Omental fat pad (tissue), 4 donors: Measurements from ENCODE around the gene C1orf159. TPM values are rescaled to one million over a fixed set of nuclear protein-coding genes. Genes with fewer than 3 reads are reported as not detected.
"Not testable (repeated sequence)": the region's sequence is repeated elsewhere in the genome, so short reads cannot be mapped to it uniquely, and the experiment has no call there.

ENCODE experiments used
- ATAC-seq: fragments of 150-250 bp; one replicate; pipeline ENCODE4 v1.9.1; 2016; ENCODE audit warnings: mild to moderate bottlenecking, moderate library complexity; ENCODE audit not compliant: low FRiP score
- DNase-seq: peaks from one replicate; pipeline ENCODE4 v3.0.0-alpha.2; 2019; ENCODE audit warnings: low spot score
- CTCF ChIP-seq, 3 donors: fragments of 450-650 bp; IDR thresholded peaks; one replicate each; pipeline ENCODE4 v1.5.1; 2016 to 2017; ENCODE audit warnings: antibody characterized with exemption in 3 of 3, mild to moderate bottlenecking in 3 of 3, moderate library complexity in 2 of 3
- total RNA-seq, 4 donors: library from RNA; depleted of rRNA; stranded (reverse); fragments of >200 nt; gene quantifications; one replicate each; pipeline ENCODE4 v1.1.0, GENCODE V29; 2016

Gene C1orf159
- total RNA-seq, 4 donors from 2014 or later, result 5.6 to 12.0 (median 9.5) TPM

DNA sequence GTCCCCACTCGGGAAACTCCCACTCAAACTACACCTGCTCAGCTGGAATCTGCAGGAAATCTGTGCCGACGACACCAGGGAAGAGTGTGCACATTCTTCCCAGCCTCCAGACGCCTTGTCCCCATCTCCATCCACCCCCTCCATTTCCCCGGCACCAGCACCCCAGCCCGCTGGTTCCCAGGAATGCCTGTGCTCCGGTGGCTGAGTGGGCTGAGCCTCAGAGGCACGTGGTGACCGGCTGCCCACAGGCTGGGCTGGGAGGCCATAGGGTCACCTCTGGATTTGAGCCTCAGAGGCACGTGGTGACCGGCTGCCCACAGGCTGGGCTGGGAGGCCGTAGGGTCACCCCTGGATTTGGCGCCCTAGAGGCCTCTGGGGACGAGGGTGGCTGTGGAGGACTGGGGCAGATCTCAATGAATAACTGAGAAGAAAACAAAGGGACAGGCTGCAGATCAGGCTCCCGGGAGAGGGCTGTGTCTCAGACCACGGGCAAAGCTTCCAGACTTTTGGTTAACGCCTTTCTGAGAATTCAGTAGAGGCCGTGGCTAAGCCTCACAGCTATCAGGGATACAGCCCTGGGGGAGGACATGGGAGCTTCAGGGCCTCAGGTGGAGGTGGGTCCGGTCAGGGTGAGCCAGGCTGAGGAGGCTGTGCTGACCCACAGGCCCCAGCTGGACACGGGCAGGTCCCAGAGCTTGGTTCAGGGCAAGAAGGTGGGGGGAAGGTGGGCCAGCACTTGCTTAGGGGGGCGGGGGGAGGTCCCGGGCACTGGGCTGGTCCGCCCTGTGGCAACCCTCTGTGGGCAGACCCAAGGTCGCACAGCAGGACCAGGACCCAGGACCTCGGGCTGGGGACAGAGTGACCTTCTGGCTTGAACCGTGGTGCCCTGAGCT is 40.5 kb upstream of the C1orf159 start:
- TF ChIP-seq CTCF (IDR thresholded peaks at IDR 0.05), result no peak
- ATAC-seq, result no peak
- DNase-seq, result no peak

- DNase-seq, result no peak
- ATAC-seq, result no peak
- TF ChIP-seq CTCF (IDR thresholded peaks at IDR 0.05), result no peak
Measured at GRCh38 chr1:1155258-1155657, 39.4 kb upstream of the C1orf159 start.

DNA sequence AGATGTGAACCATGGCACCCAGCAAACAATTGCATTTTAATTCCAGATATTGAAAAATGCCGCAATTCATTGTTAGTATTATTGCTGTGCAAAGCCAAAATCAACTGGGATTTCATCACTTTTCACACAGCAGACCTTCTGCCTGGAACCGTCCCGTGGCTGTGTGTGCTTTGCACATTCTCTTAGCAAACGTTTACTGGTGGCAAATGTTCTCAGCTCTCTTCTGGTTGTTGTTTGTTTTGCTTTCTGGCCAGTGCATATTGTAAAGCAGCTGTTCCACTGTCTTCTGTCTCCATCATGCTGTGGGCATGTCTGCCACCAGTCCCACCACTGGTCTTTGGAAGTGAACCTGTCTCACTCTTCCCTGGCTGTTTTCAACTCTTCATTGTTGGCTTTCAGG is 38.0 kb upstream of the C1orf159 start:
- ATAC-seq, result no peak
- no peak for TF ChIP-seq CTCF (IDR thresholded peaks at IDR 0.05)
- no peak for DNase-seq

GRCh38 chr1:1153215-1153614 is 37.3 kb upstream of the C1orf159 start:
- not testable (repeated sequence) for ATAC-seq

DNA sequence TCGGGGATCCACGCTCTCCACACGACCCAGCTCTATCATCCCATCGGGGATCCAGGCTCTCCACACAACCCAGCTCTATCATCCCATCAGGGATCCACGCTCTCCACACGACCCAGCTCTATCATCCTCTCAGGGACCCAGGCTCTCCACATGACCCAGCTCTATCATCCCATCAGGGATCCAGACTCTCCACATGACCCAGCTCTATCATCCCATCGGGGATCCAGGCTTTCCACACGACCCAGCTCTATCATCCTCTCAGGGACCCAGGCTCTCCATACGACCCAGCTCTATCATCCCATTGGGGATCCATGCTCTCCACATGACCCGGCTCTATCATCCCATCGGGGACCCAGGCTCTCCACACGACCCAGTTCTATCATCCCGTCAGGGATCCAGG is 36.5 kb upstream of the C1orf159 start:
- ATAC-seq, DNase-seq: not testable (repeated sequence)

More at GRCh38 chr1:1153215-1153614, 37.3 kb upstream of the C1orf159 start:
- DNase-seq, result not testable (repeated sequence)

- no peak for TF ChIP-seq CTCF (IDR thresholded peaks at IDR 0.05)
- ATAC-seq (no peak), DNase-seq (no peak)
Measured at GRCh38 chr1:1151306-1151705, 35.4 kb upstream of the C1orf159 start.

- ATAC-seq, result peak; percentile 17
- TF ChIP-seq CTCF (IDR thresholded peaks at IDR 0.05), result no peak
- DNase-seq, result no peak
Measured at GRCh38 chr1:1150100-1150499, 34.2 kb upstream of the C1orf159 start.

DNA sequence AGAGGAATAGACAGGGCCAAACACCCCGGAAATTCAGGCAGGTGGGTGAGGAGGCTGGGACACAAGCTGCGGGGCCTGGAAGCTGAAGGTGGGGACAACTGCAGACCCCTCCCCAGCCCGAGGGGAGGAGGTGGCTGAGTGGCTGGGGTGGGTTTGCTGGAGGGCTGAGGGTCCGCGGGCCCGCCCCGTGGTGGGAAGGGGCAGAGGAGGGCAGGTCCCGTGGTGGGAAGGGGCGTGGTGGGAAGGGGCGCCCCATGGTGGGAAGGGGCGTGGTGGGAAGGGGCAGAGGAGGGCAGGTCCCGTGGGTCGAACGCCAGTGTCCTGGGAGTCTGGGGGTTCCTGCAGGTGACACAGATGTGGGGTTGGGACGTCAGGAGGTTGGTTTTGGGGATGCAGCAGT is 33.5 kb upstream of the C1orf159 start:
- no peak for TF ChIP-seq CTCF (IDR thresholded peaks at IDR 0.05)
- DNase-seq (no peak), ATAC-seq (no peak)
